Erythroblast (primary cell): ENCODE measurements around the gene TLCD3A.
A peak's percentile ranks its signal among the peaks of the same experiment; 100 is the strongest.
"Not testable (repeated sequence)": the region's sequence is repeated elsewhere in the genome, so short reads cannot be mapped to it uniquely, and the experiment has no call there.

Experiments
- DNase-seq, 2 experiments: peaks; one replicate each; lab custom pipeline; 2025; lab: John Stamatoyannopoulos, UW
- GATA1 ChIP-seq: IDR thresholded peaks from 2 replicates; pipeline ENCODE4 v1.6.1; 2011; ENCODE audit warnings: low read depth, mild to moderate bottlenecking, control low read depth, low read length, moderate library complexity
- POLR2A ChIP-seq: IDR thresholded peaks from 2 replicates; pipeline ENCODE4 v1.6.1; 2011; ENCODE audit warnings: mild to moderate bottlenecking, low read length

TLCD3A gene

DNA sequence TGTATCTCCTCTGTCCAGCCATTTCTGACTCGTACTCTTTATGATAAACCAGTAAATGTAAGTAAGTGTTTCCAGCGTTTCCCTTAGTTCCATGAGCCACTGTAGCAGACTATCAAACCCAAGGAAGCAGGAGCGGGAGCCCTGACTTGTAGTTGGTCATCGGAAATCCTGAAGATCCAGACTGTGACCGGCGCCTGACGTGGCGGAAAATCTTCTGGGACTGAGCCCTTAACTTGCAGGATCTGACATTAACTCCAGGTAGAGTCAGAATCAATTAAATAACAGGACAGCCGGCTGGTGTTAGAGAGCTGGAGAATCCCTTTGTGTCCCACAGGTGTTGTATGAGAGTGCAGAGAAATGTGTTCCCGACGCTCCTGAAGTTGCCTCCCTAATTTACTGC is 45.7 kb downstream of the TLCD3A start:
- no peak for DNase-seq
- TF ChIP-seq GATA1 (no peak), POLR2A (no peak)

DNA sequence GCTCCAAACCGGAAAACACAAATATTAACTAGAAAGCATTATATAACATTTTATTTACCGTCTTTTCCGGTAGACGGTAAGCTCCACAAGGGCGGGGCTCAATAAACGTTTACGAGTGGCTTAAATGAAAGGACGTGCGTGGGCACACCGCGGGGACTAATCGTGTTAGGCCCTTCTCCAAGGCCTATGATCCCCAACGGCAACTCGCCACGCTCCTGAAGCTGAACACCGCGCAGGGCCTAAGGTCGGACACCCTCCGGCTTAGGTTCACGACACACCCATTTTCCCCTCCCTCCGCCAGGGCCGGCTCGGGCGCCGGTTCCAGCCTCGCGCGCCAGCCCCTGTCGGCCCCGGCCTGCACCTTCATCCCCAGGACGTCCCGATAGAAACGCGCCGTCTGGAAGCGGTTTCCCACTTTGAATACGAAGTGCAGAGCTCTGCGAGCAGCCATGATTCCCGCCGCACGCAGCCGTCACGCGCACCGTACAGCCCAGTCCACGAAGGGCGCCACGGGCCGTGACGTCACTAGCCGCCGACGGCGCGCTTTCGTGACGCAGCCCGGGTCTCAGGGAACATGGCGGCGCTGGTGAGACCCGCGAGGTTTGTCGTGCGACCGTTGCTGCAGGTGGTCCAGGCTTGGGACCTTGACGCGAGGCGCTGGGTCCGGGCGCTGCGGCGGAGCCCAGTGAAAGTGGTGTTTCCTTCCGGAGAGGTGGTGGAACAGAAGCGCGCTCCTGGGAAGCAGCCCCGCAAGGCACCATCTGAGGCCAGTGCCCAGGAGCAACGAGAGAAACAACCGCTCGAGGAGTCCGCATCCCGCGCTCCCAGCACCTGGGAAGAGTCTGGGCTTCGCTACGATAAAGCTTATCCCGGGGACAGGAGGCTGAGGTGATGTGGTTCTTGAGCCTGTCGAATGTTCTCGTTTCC is 49.7 kb downstream of the TLCD3A start, which contains the start of the genes GLOD4 and MRM3:
GLOD4 (minus strand) TSS at position 476 of the 927 bp plus-strand sequence; CDS start at position 451, 25 bp downstream.
MRM3 (plus strand) TSS at position 549 of the 927 bp plus-strand sequence; CDS start at position 575, 26 bp downstream.
- TF ChIP-seq GATA1 (no peak), POLR2A (peak; percentile 89)
- peak; percentile 92 to 96 for DNase-seq

DNA sequence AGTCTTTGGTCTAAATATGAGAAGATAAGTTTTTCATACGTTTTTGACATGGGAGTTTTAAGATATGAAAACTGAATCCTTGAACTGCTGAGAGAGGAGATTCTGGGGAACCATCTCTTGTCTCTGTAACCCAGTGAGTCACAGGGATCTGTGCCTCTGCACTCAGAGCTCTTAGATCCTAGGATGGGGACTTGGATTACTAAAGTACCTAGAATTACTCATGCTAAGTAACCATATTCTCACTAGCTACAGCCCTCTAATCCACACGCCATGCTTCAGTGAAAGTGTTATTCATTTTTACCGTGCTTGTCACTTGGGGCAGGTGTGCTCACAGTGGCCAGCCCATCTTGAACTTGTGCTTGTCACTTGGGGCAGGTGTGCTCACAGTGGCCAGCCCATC is 51.7 kb downstream of the TLCD3A start:
- DNase-seq, result no peak
- no peak for TF ChIP-seq POLR2A
- TF ChIP-seq GATA1, result no peak

DNA sequence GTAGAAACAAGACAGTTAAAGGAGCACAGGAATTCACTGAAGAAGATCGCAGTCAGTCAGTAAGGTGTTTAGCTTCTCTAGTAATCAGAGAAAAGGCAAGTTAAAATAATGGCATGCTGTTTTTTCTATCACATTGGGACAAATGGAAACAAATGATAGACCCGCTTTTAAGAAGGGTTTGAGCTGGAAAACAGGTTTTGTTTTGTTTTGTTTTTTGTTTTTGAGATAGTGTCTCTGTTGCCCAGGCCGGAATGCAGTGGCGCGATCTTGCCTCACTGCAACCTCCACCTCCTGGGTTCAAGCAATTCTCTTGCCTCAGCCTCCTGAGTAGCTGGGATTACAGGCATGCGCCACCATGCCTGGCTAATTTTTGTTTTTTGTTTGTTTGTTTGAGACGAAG is 53.5 kb downstream of the TLCD3A start:
- DNase-seq, result not testable (repeated sequence)

DNA sequence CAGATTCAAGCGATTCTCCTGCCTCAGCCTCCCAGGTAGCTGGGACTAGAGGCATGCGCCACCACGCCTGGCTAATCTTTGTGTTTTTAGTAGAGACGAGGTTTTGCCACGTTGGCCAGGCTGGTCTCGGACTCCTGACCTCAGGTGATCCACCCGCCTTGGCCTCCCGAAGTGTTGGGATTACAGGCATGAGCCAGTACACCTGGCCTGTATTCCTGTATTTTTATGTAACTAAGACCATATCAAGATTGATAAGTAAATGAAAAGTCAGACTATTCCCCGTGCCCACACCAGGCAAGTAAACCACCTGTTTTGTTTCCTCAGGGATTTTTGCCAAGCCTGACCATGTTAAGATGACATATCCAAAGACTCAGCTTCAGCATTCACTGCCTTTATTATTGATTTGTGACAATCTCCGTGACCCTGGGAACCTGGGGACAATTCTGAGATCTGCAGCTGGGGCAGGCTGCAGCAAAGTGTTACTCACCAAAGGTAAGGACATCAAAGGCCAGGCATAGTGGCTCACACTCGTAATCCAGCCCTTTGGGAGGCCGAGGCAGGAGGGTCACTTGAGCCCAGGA is 55.3 kb downstream of the TLCD3A start:
- TF ChIP-seq POLR2A (no peak), GATA1 (no peak)

DNA sequence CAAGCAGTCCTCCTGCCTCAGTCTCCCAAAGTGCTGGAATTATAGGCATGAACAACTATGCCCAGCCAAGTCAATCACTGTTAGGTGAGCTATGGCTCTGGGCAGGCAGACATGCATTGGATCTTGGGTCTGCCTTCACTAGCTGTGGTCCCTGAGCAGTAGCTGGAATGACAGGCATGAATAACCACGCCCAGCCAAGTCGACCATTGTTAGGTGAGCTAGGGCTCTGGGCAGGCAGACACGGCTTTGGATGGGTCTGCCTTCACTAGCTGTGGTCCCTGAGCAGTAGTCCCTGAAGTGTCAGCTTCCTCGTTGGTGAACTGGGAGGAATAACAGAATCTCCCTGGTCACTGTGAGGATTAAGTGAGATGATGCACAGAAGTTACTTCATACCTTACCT is 56.2 kb downstream of the TLCD3A start:
- TF ChIP-seq GATA1, result no peak
- no peak for TF ChIP-seq POLR2A
- DNase-seq, result no peak

More for the DNA sequence above, 55.3 kb downstream of the TLCD3A start:
- DNase-seq, result no peak

DNA sequence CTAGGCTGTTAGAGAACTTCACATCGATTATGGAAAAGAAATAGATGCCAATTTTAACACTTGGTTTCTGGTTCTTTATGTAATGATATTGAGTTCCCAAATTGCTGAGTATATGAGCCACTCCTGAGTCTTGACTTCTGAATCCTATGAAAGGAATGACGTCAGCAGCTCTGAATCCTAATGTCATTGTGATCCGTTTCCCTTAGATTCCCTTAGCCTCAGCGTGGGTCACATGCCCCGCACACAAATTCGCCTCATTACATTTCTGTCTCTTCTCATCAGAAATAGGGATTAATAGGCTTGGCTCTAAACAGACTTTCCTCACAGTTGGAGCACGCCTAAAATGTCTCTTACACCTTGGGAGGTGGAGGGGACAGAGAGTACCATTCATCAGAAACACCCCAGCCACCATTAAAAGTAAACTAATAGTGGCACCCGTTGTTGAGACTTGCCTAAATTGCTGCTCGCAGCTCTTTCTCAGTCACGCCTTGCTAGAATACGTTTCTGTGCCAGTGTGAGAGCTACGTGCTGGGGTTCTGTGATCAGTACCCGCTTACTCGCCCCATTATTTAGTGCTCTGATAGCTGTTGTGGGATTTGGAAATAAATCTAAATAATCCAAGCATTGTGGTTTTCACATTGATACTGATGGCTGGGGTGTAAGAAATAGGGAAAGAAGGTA is 56.9 kb downstream of the TLCD3A start:
- DNase-seq, result no peak
- TF ChIP-seq GATA1, result no peak
- no peak for TF ChIP-seq POLR2A

DNA sequence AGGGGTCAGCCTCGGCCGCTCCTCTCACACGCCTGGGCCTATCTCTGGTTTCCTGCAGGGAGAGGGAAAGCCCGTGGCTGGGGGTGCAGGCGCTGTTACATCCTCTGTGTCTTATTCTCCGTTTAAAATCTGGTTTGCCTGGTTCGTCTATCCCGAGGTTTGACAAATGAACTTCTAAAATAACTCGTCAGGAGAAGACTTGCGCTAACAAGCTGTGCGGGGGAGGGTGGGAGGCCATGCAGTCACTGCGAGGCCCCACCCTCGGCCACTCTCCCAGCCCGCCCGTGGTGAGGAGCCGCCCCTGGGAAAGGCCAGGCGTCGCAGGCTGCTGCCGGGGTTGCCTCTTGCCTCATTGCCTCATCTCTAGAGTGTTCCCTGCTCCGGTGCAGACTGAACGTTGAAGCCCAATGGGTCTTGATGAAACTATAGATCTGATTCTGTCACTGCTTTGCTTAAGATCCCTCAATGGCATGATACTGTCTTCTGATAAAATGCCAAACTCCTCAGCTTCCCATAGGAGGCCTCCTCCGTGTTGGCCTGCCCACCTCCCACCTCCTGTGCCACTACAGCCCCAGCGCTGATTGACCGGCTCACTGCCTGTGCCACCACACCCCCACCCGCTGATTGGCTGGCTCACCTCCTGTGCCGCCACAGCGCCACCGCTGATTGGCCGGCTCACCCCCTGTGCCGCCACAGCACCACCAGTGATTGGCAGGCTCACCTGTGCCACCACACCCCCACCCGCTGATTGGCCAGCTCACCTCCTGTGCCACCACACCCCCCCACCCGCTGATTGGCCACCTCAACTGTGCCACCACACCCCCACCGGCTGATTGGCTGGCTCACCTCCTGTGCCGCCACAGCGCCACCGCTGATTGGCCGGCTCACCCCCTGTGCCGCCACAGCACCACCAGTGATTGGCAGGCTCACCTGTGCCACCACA is 57.8 kb downstream of the TLCD3A start:
- not testable (repeated sequence) for DNase-seq

DNA sequence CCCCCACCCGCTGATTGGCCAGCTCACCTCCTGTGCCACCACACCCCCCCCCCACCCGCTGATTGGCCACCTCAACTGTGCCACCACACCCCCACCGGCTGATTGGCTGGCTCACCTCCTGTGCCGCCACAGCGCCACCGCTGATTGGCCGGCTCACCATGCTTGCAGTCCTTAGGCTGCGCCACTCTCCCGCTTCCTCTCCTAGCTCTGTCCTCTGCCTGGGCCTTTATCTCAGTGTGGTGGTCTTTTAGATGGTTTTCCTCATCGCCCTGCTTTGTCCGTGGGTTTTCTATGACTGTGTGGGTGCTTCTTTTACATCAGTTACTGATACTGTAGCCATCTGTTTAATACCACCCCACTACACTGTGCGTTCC is 58.5 kb downstream of the TLCD3A start:
- DNase-seq, result peak in 1 of 2 experiments; percentile 13

DNA sequence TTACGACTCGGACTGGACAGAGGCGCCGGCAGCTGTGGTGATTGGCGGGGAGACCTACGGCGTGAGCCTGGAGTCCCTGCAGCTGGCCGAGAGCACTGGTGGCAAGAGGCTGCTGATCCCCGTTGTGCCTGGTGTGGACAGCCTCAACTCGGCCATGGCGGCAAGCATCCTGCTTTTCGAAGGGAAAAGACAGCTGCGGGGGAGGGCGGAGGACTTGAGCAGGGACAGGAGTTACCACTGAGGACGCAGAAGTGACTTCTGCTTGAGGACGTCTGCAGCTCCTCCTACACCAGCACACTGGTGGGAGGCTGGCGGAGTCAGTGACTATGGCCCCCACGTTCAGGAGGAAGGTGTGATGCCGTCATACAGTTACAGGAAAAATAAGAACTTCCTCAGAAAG is 59.4 kb downstream of the TLCD3A start:
- no peak for DNase-seq
- no peak for TF ChIP-seq GATA1
- TF ChIP-seq POLR2A, result no peak

DNA sequence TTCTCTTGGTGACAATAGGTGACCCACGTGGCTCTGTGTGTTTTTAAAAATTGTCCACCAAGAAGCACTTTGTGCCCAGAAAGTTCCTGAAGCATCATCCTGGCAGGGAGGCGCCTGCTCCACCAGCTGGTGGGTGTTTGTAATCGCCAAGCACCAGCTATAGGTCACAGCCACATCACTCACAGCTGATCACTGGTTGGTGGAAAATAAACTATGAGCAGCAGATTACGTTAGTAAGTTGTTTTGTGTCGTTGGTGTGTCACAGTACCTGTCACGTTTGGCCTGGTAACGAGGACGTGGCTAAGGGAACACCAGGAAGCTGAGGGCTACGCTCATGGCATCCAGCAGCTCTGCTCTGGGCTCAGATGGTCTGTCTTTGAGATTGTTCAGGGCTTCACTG is 59.9 kb downstream of the TLCD3A start:
- no peak for TF ChIP-seq POLR2A
- no peak for TF ChIP-seq GATA1
- no peak for DNase-seq
